ENCODE data around the gene SLC5A6.

DNA sequence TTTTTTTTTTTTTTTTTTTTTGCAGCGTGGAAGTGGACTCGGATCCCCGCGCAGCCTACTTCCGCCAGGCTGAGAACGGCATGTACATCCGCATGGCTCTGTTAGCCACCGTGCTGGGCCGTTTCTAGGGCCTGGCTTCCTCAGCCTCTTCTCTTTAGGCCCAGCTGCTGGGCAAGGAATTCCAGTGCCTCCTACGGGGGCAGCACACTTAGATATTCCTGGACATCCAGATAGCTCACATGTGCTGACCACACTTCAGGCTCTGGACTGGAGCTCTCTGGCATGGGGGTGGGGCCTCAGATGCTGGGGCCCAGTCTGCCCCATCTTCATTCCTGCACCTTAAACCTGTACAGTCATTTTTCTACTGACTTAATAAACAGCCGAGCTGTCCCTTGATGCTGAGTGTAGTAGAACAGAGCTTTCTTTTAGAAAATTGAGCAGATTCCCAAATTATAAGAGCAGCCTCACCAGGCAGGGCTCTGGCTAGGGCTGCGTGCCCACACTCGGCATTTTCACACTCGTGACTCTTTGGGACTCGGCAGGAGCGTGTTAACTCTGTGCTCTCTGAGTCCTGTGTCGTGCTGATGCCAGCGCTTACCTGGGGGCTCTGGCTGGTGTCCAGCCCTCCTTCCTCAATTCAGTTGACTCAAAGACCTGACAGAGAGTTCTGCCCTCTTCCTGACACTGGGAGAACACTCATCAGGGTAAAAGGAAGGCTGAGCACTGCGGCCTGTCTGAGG lies 31.5 kb upstream of the SLC5A6 start:
- TF ChIP-seq, protein P1, sequence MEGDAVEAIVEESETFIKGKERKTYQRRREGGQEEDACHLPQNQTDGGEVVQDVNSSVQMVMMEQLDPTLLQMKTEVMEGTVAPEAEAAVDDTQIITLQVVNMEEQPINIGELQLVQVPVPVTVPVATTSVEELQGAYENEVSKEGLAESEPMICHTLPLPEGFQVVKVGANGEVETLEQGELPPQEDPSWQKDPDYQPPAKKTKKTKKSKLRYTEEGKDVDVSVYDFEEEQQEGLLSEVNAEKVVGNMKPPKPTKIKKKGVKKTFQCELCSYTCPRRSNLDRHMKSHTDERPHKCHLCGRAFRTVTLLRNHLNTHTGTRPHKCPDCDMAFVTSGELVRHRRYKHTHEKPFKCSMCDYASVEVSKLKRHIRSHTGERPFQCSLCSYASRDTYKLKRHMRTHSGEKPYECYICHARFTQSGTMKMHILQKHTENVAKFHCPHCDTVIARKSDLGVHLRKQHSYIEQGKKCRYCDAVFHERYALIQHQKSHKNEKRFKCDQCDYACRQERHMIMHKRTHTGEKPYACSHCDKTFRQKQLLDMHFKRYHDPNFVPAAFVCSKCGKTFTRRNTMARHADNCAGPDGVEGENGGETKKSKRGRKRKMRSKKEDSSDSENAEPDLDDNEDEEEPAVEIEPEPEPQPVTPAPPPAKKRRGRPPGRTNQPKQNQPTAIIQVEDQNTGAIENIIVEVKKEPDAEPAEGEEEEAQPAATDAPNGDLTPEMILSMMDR (IDR thresholded peaks at IDR 0.05): no peak
- TF ChIP-seq POLR2A (IDR thresholded peaks at IDR 0.05) (no peak), EP300 (IDR thresholded peaks at IDR 0.05; ENCODE audit: low read depth) (no peak), POLR2AphosphoS5 (IDR thresholded peaks at IDR 0.05) (no peak)

Measured in transverse colon (tissue), 4 donors.